HepG2 (cell line): ENCODE measurements around the gene GABRG3. TPM values are rescaled to one million over a fixed set of nuclear protein-coding genes. Genes with fewer than 3 reads are reported as not detected.

ENCODE experiments used
- ATAC-seq: fragments of 200-7000 bp; cut with Tn5 transposase; 3 replicates; pipeline ENCODE4 v1.9.1; 2020; ENCODE audit warnings: mild to moderate bottlenecking, moderate library complexity
- BruUV-seq: library from RNA; stranded (reverse); fragments of 400-500 nt; replicated peaks from 2 replicates; lab custom pipeline; 2021; lab: Mats Ljungman, UMichigan
- CTCF ChIA-PET: fragments of 300-600 bp; formaldehyde crosslinking; extraction: SDS; loops from one replicate; lab custom pipeline; 2021; ENCODE audit warnings: low total read pairs, inconsistent platforms, low intra/inter-chr PET ratio; lab: Yijun Ruan, JAX
- POLR2A ChIA-PET: fragments of 350-600 bp; sonication (Branson Sonifier 250); formaldehyde crosslinking; loops from one replicate; lab custom pipeline; 2020; ENCODE audit warnings: antibody characterized with exemption, inconsistent platforms; lab: Yijun Ruan, JAX
- DNase-seq: peaks from one replicate; pipeline ENCODE4 v3.0.0-alpha.2; 2015; ENCODE audit warnings: low spot score
- FAIRE-seq: peaks from 3 replicates; lab custom pipeline; 2011; peaks lifted over from hg19 to GRCh38; lab: Jason Lieb, UNC
- H2AFZ ChIP-seq: one replicate; pipeline ENCODE4 v1.6.1; 2011; ENCODE audit warnings: low read length, inconsistent platforms
- H3K27ac ChIP-seq: fragments of 300-600 bp; 3 replicates; pipeline ENCODE4 v1.8.0; 2011; ENCODE audit warnings: mixed run types, mild to moderate bottlenecking, mixed read lengths, low read length, inconsistent platforms; ENCODE audit not compliant: insufficient read depth; ENCODE audit errors: extremely low read length
- H3K27me3 ChIP-seq, 2 experiments: fragments of 200-600 bp in 1 of 2; 2 replicates in 1 of 2; 3 replicates in 1 of 2; pipeline versions ENCODE4 v1.6.0 to v1.8.0; 2011; ENCODE audit warnings: low read length in 2 of 2, mild to moderate bottlenecking in 2 of 2, moderate library complexity in 2 of 2, inconsistent platforms in 1 of 2; ENCODE audit not compliant: insufficient read depth in 2 of 2, control insufficient read depth in 1 of 2
- H3K36me3 ChIP-seq, 2 experiments: fragments of 200-600 bp in 1 of 2; replicated peaks in 1 of 2; 2 replicates in 1 of 2; 3 replicates in 1 of 2; pipeline versions ENCODE4 v1.5.1 to v1.8.0; 2011; ENCODE audit warnings: low read length in 2 of 2, inconsistent platforms in 1 of 2; ENCODE audit not compliant: insufficient read depth in 2 of 2, control insufficient read depth in 1 of 2
- H3K4me1 ChIP-seq: 2 replicates; pipeline ENCODE4 v1.5.1; 2012; ENCODE audit warnings: low read length, inconsistent platforms; ENCODE audit not compliant: insufficient read depth
- H3K4me2 ChIP-seq: 2 replicates; pipeline ENCODE4 v1.6.0; 2011; ENCODE audit warnings: low read depth, low read length, inconsistent platforms
- H3K4me3 ChIP-seq, 3 experiments: fragments of 200-600 bp in 1 of 3; sonication (generic), shearing (Covaris generic) in 1 of 3; replicated peaks in 1 of 3; 2 replicates each; pipeline ENCODE4 v1.5.1; 2011 to 2016; ENCODE audit warnings: low read length in 3 of 3, inconsistent platforms in 2 of 3, low read depth in 2 of 3, mild to moderate bottlenecking in 2 of 3, control low read depth in 1 of 3, mixed read lengths in 1 of 3; ENCODE audit not compliant: insufficient read depth in 1 of 3
- H3K79me2 ChIP-seq: one replicate; pipeline ENCODE4 v1.6.1; 2011; ENCODE audit warnings: low read length, inconsistent platforms; ENCODE audit not compliant: insufficient read depth
- H3K9ac ChIP-seq: 2 replicates; pipeline ENCODE4 v1.6.0; 2011; ENCODE audit warnings: mild to moderate bottlenecking, low read depth, low read length, inconsistent platforms; ENCODE audit not compliant: insufficient read depth
- H3K9me3 ChIP-seq: 2 replicates; pipeline ENCODE4 v1.5.1; 2012; ENCODE audit warnings: mild to moderate bottlenecking, low read length
- H4K20me1 ChIP-seq: 2 replicates; pipeline ENCODE4 v1.6.0; 2011; ENCODE audit warnings: inconsistent platforms, mild to moderate bottlenecking, low read length, moderate library complexity; ENCODE audit not compliant: insufficient read depth
- ELF4 ChIP-seq: sonication (generic); formaldehyde crosslinking; IDR thresholded peaks from 2 replicates; pipeline ENCODE4 v1.5.0; 2020; ENCODE audit warnings: missing genetic modification reagents, mild to moderate bottlenecking, moderate library complexity, borderline replicate concordance
- IKZF5 ChIP-seq: IDR thresholded peaks from 2 replicates; pipeline ENCODE4 v1.6.1; 2018; ENCODE audit warnings: missing genetic modification reagents, mild to moderate bottlenecking, missing compliant biosample characterization
- MIER3 ChIP-seq: IDR thresholded peaks from 2 replicates; pipeline ENCODE4 v1.6.1; 2016; ENCODE audit warnings: missing compliant biosample characterization, borderline replicate concordance
- NBN ChIP-seq: fragments of 450-650 bp; conservative IDR thresholded peaks from 2 replicates; pipeline ENCODE4 v1.6.1; 2017
- PCBP2 ChIP-seq: fragments of 200-400 bp; formaldehyde crosslinking; optimal IDR thresholded peaks from 2 replicates; pipeline ENCODE3; 2018; ENCODE audit warnings: low read length, low read depth; ENCODE audit not compliant: poor library complexity, severe bottlenecking
- PLRG1 ChIP-seq: fragments of 450-650 bp; conservative IDR thresholded peaks from 2 replicates; pipeline ENCODE4 v1.6.1; 2016
- RBAK ChIP-seq: sonication (generic); formaldehyde crosslinking; IDR thresholded peaks from 2 replicates; pipeline ENCODE4 v1.5.1; 2020; ENCODE audit warnings: mild to moderate bottlenecking, missing genetic modification reagents
- SKIL ChIP-seq: sonication (generic); formaldehyde crosslinking; IDR thresholded peaks from 2 replicates; pipeline ENCODE4 v1.8.0; 2022; ENCODE audit warnings: missing genetic modification reagents, mild to moderate bottlenecking, moderate library complexity, borderline replicate concordance
- YEATS2 ChIP-seq: sonication (generic); formaldehyde crosslinking; IDR thresholded peaks from 2 replicates; pipeline ENCODE4 v1.4.0; 2020; ENCODE audit warnings: missing genetic modification reagents, borderline replicate concordance
- ZNF234 ChIP-seq: sonication (generic); formaldehyde crosslinking; conservative IDR thresholded peaks from 2 replicates; pipeline ENCODE4 v1.5.1; 2020; ENCODE audit warnings: mild to moderate bottlenecking, missing genetic modification reagents
- ZNF317 ChIP-seq: sonication (generic); formaldehyde crosslinking; IDR thresholded peaks from 2 replicates; pipeline ENCODE4 v1.5.0; 2020; ENCODE audit warnings: mild to moderate bottlenecking, missing genetic modification reagents
- ZNF652 ChIP-seq: IDR thresholded peaks from 2 replicates; pipeline ENCODE4 v1.6.1; 2016; ENCODE audit warnings: low read depth, borderline replicate concordance
- ZSCAN25 ChIP-seq: sonication (generic); formaldehyde crosslinking; IDR thresholded peaks from 2 replicates; pipeline ENCODE4 v1.8.0; 2022; ENCODE audit warnings: mild to moderate bottlenecking, missing genetic modification reagents
- WGBS: methylation state at CpG from one replicate; pipeline ENCODE4 v1.1.6; 2017; ENCODE audit warnings: low lambda C conversion rate; 5-methylcytosine and 5-hydroxymethylcytosine counted together
- in situ Hi-C: cut with HindIII; loops from 2 replicates; pipeline ENCODE4 v1.10.0; 2017; ENCODE audit warnings: low pct_unique_long_range_greater_than_20kb; ENCODE audit not compliant: extremely low pct_ligation_motif_present
- intact Hi-C: fragments of 100-400 bp; cut with micrococcal nuclease; formaldehyde crosslinking; loops from one replicate; pipeline ENCODE4 v1.10.0; 2022; ENCODE audit not compliant: unreplicated experiment
- polyA plus RNA-seq, 8 experiments: library from polyadenylated mRNA; depleted of rRNA in 3 of 8; stranded (reverse) in 7 of 8; unstranded in 1 of 8; fragments of >200 nt; fragmentation: Illumina TruSeq in 4 of 8; extraction: Trizol in 4 of 8; gene quantifications; 2 replicates each; pipeline versions ENCODE4 v1.2.1 to v1.2.3, GENCODE V29; 2011 to 2016; ENCODE audit warnings: low read depth in 4 of 8, missing spikeins in 1 of 8, mixed read lengths in 1 of 8; ENCODE audit not compliant: insufficient read depth in 1 of 8
- total RNA-seq, 5 experiments: library from RNA; depleted of rRNA; stranded (reverse); fragments of >200 nt; fragmentation: Illumina TruSeq; extraction: Trizol; gene quantifications; 2 replicates each; pipeline ENCODE4 v1.2.3, GENCODE V29; 2016; ENCODE audit warnings: low read depth in 1 of 5
- TF ChIP-seq, protein P1 (sequence below): sonication (generic); formaldehyde crosslinking; IDR thresholded peaks from 2 replicates; pipeline ENCODE4 v1.5.1; 2020; ENCODE audit warnings: missing genetic modification reagents, mild to moderate bottlenecking, borderline replicate concordance
- TF ChIP-seq, protein P2 (sequence below), 2 experiments: sonication (generic) in 1 of 2; formaldehyde crosslinking in 1 of 2; IDR thresholded peaks; 2 replicates each; pipeline versions ENCODE4 v1.4.0 to v1.6.1; 2018 to 2020; ENCODE audit warnings: missing genetic modification reagents in 2 of 2, borderline replicate concordance in 1 of 2, low read depth in 1 of 2, mild to moderate bottlenecking in 1 of 2, missing biosample characterization in 1 of 2
- TF ChIP-seq, protein P3 (sequence below): sonication (generic); formaldehyde crosslinking; IDR thresholded peaks from 2 replicates; pipeline ENCODE4 v1.4.0; 2020; ENCODE audit warnings: missing genetic modification reagents

Gene GABRG3
- total and polyA plus RNA-seq, 2 of the 13 experiments (the other 11 are each of a cell fraction or from before 2014, with no cell fraction given): not detected

DNA sequence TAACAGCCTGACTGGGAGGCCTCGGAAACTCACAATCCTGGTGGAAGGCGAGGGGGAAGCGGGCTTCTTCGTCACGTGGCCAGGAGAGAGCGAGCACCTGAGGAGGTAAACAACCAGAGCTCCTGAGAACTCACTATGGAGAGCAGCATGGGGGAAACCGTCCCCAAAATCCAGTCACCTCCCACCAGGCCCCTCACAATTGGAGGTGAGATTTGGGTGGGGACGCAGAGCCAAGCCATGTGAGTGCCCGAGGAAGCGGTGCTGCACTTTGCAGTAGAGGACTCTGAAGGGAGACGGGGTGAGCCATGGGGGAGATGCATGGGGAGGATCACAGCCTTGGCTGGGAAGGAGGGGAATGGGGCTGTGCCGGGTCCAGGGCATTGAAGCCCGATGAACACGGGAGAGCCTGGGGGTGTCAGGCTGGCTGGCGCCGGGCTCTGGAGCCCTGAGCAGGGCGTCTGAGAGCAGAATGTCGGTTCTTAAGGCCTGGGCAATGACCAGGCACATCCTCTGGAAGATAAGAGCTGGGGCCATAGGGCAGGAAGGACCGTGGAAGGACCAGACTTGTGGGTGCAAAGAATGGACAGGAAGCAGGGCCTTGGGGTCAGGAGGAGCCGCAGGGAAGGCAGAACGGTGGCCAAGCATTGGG is 117.7 kb downstream of the GABRG3 start (continued):
- TF ChIP-seq, protein P1, sequence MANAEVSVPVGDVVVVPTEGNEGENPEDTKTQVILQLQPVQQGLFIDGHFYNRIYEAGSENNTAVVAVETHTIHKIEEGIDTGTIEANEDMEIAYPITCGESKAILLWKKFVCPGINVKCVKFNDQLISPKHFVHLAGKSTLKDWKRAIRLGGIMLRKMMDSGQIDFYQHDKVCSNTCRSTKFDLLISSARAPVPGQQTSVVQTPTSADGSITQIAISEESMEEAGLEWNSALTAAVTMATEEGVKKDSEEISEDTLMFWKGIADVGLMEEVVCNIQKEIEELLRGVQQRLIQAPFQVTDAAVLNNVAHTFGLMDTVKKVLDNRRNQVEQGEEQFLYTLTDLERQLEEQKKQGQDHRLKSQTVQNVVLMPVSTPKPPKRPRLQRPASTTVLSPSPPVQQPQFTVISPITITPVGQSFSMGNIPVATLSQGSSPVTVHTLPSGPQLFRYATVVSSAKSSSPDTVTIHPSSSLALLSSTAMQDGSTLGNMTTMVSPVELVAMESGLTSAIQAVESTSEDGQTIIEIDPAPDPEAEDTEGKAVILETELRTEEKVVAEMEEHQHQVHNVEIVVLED: no peak
- no peak for TF ChIP-seq ZNF234 (CRISPR knock-in tag)
- TF ChIP-seq ZSCAN25 (CRISPR knock-in tag): no peak
- TF ChIP-seq YEATS2: no peak
- no peak for TF ChIP-seq RBAK (CRISPR knock-in tag)
- no peak for TF ChIP-seq PLRG1
- no peak for TF ChIP-seq ZNF317 (CRISPR knock-in tag)
- TF ChIP-seq, protein P2, sequence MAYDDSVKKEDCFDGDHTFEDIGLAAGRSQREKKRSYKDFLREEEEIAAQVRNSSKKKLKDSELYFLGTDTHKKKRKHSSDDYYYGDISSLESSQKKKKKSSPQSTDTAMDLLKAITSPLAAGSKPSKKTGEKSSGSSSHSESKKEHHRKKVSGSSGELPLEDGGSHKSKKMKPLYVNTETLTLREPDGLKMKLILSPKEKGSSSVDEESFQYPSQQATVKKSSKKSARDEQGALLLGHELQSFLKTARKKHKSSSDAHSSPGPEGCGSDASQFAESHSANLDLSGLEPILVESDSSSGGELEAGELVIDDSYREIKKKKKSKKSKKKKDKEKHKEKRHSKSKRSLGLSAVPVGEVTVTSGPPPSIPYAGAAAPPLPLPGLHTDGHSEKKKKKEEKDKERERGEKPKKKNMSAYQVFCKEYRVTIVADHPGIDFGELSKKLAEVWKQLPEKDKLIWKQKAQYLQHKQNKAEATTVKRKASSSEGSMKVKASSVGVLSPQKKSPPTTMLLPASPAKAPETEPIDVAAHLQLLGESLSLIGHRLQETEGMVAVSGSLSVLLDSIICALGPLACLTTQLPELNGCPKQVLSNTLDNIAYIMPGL (CRISPR knock-in tag; IDR thresholded peaks at IDR 0.05; ENCODE audit: borderline replicate concordance in 1 of 2, low read depth in 1 of 2): no peak
- TF ChIP-seq ZNF652 (CRISPR knock-in tag): no peak
- TF ChIP-seq, all 625 proteins: peak for 0

DNA sequence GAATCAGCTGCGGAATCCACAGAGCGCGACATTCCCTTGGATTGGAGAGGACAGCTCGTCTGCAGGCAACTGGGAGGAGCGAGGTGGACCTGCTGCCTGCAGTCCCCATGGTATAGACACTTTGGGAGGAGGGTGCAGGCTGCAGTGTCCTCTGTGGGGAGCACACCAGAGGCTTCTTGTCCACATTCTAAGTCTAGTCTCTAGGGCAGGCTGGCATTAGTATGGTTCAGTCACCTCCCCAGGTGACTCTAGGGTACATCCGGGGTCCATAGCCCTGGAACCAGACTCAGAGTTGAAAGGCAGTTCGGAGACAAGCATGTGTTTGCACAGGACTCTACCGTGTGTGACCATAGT is 118.2 kb downstream of the GABRG3 start:
- Histone ChIP-seq H2AFZ (no peak overlapping the region), H3K27me3 (no peaks in the 10 kb centered on the region; a peak in 1 of 5 replicates), H3K36me3 (no peaks in the 10 kb centered on the region), H3K27ac (no peak overlapping the region), H3K9ac (no peak overlapping the region), H3K4me2 (no peak overlapping the region), H3K9me3 (peaks cover 10% of the 10 kb centered on the region; the same call in 1 of the 2 replicates), H3K4me3 (no peak overlapping the region), H3K4me1 (no peaks in the 10 kb centered on the region), H4K20me1 (no peaks in the 10 kb centered on the region), H3K79me2 (no peaks in the 10 kb centered on the region)
- ChIA-PET CTCF (no interaction called here), POLR2A (no interaction called here)
- no peak for FAIRE-seq
- no TSS peak for BruUV-seq
- DNase-seq: no peak
- in situ Hi-C loops (no loop called here), intact Hi-C loops (no loop called here)
- no peak for ATAC-seq
- WGBS: 39% methylated on average over 3 of the region's 8 CpGs
- TF ChIP-seq, protein P3, sequence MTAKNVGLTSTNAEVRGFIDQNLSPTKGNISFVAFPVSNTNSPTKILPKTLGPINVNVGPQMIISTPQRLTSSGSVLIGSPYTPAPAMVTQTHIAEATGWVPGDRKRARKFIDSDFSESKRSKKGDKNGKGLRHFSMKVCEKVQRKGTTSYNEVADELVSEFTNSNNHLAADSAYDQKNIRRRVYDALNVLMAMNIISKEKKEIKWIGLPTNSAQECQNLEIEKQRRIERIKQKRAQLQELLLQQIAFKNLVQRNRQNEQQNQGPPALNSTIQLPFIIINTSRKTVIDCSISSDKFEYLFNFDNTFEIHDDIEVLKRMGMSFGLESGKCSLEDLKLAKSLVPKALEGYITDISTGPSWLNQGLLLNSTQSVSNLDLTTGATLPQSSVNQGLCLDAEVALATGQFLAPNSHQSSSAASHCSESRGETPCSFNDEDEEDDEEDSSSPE (CRISPR knock-in tag): no peak
- TF ChIP-seq MIER3 (CRISPR knock-in tag) (no peak), IKZF5 (CRISPR knock-in tag) (no peak), PCBP2 (no peak), SKIL (CRISPR knock-in tag) (no peak), ELF4 (CRISPR knock-in tag) (no peak), NBN (no peak)
